HG02970 (cell line): ENCODE measurements around the gene DOHH.
A peak's percentile ranks its signal among the peaks of the same experiment; 100 is the strongest.

ENCODE experiments used
- ATAC-seq: cut with Tn5 transposase; IDR thresholded peaks from one replicate; pipeline ENCODE4 v1.9.1; 2021; ENCODE audit warnings: mild to moderate bottlenecking, moderate library complexity, moderate number of reproducible peaks; ENCODE audit not compliant: unreplicated experiment, low FRiP score

DOHH gene

GRCh38 chr19:3505598-3506383, 5.3 kb upstream of the DOHH start, which contains the start of gene FZR1:
TSS of gene FZR1 (plus strand) at chr19:3506311. CDS start at chr19:3522990, 16,679 bp downstream.
- peak; percentile 89 for ATAC-seq

- ATAC-seq: no peak
Observed at GRCh38 chr19:3504735-3505134, 4.3 kb upstream of the DOHH start.

DNA sequence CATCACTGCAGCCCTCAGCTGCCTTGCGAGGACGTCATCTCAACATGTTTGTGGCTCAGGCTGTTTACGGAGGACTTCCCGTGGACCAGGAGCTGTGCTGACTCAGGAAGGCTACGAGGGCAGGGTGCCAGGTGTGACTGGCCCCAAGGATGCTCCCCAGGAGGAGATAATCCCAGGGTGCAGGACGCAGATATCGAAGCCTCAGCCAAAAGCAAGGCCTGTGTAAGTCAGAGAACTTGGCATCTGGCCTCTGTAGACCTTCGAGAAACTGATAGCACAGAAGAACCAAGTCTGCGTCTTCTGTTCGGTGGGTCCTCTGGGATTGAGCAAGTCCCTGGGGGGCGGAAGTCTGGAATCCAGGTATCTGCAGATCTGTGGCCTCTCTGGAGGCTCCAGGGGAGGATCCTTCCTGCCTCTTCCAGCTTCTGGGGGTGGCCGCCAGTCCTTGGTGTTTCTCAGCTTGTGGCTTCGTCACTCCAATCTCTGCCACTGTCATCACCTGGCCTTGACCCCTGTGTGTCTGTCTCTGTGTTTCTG, 2.6 kb upstream of the DOHH start:
- ATAC-seq: no peak

- no peak for ATAC-seq
Observed at GRCh38 chr19:3501780-3502179, 1.3 kb upstream of the DOHH start.

DNA sequence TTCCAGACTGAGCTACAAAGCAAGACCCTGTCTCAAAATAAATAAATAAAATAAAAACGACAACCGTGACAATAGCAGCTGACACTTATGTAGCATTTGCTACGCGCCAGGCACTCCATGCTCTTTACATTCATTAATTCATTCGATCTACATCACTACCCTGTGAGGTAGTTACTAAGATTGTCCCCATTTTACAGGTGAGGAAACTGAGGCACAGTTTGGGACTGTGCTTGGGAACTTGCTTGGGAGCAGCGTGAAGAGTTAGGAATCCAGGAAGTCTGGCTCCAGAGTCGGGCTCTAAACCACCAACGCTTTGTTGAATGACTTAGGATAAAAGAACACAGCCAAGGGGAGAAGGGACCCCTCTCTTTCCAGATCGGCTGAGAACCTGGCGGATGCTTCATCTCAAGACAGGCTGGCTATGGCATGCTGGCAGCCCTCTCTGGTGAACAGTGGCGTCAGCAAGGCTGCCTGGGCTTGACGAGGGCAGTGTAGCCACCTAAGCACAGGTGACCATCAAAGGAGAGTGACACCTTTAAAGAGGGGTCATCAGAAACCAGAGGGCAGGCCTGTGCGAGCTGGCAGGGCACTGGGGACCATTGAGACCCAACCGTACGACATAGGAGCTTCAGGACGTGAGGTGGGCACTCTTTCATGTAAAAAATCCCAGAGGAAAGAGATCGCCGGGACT, 591 bp downstream of the DOHH start:
- ATAC-seq: no peak

GRCh38 chr19:3497757-3498520, 2.5 kb downstream of the DOHH start:
- no peak for ATAC-seq

- ATAC-seq: no peak
Observed at GRCh38 chr19:3496392-3497273, 3.8 kb downstream of the DOHH start.

DNA sequence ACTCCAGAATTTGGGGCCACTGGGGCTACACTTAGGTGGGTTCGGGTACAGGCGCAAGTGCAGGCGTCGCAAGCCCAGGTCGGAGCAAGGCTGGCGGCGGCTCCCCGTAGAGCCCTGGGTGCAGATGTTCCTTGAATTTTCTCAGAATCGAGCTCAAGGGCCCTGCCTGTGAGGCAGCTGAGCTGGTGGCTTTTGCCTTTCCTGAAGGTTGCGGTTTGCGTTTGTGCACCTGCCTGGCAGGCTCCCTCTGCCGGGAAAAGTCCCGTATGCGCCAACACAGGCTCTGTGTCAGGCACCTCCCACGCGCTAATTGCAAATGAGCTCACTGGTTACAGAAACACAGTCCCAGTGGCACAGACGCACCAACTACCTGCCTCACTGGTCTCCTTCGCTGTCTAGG, 5.9 kb downstream of the DOHH start:
- ATAC-seq: no peak

- no peak for ATAC-seq
Observed at GRCh38 chr19:3494051-3494450, 6.4 kb downstream of the DOHH start.

DNA sequence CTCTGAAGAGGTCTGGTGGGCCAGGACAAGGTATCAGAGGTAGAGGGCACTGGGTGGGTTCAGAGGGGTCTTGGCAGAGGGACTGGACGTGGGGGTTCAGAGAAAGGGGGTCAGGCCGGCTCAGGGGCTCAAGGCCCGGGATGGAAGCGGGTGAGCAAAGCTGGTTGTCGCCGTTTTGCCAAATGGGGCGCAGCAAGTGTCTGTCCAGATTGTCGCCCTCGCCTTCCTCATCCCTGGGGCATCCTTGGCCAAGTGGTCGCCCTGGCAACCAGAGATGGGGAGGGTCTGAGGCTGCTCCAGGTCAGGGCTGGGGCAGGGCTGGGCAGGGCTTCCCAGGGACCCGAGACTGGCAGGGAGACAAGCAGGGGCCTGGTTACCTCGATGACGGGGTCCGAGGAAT, 6.8 kb downstream of the DOHH start:
- ATAC-seq: no peak

- no peak for ATAC-seq
Observed at GRCh38 chr19:3492919-3493318, 7.6 kb downstream of the DOHH start.

- no peak for ATAC-seq
Observed at GRCh38 chr19:3492131-3492839, 8.2 kb downstream of the DOHH start.

DNA sequence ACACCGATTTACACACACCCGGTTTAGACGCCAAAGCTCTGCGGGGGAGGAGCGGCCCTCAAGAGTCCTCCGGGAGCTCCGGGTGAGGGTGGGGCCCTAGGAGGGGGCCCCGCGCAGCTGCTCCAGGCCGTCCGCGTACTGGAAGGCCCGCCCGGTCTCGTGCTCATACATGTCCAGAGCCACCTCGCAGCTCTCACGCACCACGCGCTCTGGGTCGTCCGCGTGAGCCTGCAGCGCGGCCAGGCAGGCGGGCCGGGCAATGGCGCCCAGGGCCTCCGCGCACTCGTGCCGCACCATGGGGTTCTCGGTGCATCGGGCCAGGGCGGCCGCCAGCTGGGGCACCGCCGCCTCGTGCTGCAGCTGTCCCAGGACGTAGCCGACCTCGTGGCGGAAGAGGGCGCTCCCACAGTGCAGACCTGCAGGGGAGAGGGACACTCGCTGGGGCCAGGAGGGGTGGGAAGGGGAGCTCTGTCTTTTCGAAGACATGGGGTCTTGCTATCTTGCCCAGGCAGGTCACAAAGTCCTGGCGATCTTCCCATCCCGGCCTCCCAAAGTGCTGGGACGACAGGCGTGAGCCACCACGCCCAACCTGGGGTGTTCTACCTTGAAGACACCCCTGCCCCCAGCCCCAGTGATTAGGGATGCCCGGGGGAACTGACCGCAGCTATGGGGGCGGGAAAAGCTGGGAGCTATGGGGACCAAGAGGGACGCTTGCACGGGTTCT, 8.9 kb downstream of the DOHH start:
- ATAC-seq: no peak

- ATAC-seq: no peak
Observed at GRCh38 chr19:3483226-3483628, 17.2 kb downstream of the DOHH start, which contains the start of gene SMIM44. TSS of gene SMIM44 (minus strand) at chr19:3483441. CDS start at chr19:3483403, 38 bp downstream.

DNA sequence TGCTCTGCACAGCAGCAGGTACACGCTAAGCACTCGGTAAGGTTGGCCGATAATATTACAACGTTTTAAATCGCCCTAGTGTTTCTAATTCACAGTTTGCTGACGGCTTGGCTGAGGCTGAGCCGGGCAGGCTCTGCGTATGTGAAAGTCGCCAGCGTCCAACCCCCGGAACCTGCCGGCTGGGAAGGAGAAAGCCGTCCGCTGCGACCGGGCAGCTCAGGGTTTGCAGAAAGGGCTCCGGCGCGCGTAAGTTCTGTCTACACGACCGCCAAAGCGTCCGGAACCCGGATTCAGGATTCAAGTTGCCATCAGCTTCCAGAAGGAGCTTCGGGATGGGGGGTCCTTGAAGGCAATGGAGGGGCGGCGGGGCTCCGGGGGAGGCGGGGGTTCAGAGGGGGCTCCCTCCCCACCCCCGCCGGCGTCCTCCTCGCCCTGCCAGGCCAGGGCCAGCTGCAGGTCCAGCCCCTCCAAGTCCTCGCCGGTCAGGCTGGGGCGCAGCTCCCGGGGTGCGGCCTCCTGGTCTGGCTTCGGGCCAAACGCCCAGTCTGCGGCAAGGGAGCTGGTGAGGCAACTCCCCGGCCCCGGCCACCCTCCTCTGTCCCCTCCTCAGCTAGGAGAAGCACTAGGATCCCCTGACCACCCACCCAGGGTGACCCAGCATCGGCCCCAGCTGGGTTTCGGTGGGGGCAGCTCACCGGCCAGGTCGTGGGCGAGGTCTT, 17.8 kb downstream of the DOHH start:
- no peak for ATAC-seq

- ATAC-seq: no peak
Observed at GRCh38 chr19:3481241-3482090, 19.0 kb downstream of the DOHH start.
